Measurements from ENCODE around the gene ARF6. TPM values are rescaled to one million over a fixed set of nuclear protein-coding genes. Genes with fewer than 3 reads are reported as not detected.
A peak's percentile ranks its signal among the peaks of the same experiment; 100 is the strongest.

The ARF6 gene
- total RNA-seq, 1 experiment from 2014 or later: 63.2 TPM

DNA sequence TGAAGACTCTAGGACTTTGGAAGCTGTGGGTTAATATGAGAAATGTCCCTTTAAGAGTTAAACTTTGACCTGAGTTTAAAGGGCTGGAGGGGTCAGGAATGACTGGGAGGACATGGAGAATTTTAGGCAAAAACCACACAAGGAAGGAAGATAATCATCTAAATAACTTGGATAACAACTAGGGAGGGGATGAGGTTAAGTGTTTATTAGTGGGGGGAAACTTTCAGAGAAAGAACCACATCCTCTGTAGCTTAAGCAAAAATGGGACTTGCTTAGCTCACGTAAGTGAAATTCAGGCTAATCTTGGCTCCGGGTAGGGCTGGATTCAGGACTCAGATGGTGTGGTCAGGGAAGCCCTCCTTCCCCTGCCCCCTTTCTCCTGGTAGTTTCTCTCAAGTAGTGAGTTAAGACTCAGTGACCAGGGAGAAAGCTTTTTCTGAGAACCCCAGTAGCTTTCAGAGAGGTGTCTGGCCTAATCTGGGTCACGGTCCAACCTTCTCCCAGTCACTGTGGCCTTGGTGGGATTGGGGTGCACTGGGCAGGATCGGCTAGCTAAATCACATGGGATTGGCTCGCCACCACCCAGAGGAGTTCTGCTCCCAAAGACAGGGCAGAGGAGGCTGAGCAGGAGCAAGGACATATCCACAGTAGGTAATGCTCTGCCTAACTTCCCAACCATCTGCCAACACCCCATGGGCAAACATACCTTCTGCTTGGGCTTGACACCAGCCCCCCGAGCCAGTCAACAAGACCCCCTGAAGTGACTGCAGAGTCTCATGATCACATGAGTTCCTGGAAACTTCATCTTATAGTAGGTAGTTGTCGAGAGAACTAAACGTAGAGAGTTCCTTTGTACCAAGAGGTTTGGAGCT is 52.8 kb downstream of the ARF6 start:
- H3K27ac ChIP-seq (ENCODE audit: low read length): peak overlapping the region; percentile 98
- DNase-seq (ENCODE audit: low read depth, low spot score): no peak
- H3K9me3 ChIP-seq (ENCODE audit: control insufficient read depth, insufficient read depth, low read depth, low read length): no peaks in the 10 kb centered on the region
- no peaks in the 10 kb centered on the region for H3K27me3 ChIP-seq (ENCODE audit: control insufficient read depth, insufficient read depth, low read length)
- no peak overlapping the region for H3K4me3 ChIP-seq (ENCODE audit: low read depth in 2 of 2, low read length in 2 of 2)
- no peaks in the 10 kb centered on the region for H3K36me3 ChIP-seq (ENCODE audit: control insufficient read depth, insufficient read depth, low read length)
- ChIA-PET CTCF (interaction anchor here (0.7 kb wide), 1 partner anchor 27 kb away, joined by 3 read pairs; no protein-coding TSS in a partner anchor), POLR2A (interaction anchor here (0.6 kb wide), 1 partner anchor 40 kb away, joined by 3 read pairs; no protein-coding TSS in a partner anchor)
- TF ChIP-seq REST (IDR thresholded peaks at IDR 0.05; ENCODE audit: insufficient read depth in 1 of 2, low read depth in 2 of 2, low read length in 1 of 2): no peak
- TF ChIP-seq, protein P1, sequence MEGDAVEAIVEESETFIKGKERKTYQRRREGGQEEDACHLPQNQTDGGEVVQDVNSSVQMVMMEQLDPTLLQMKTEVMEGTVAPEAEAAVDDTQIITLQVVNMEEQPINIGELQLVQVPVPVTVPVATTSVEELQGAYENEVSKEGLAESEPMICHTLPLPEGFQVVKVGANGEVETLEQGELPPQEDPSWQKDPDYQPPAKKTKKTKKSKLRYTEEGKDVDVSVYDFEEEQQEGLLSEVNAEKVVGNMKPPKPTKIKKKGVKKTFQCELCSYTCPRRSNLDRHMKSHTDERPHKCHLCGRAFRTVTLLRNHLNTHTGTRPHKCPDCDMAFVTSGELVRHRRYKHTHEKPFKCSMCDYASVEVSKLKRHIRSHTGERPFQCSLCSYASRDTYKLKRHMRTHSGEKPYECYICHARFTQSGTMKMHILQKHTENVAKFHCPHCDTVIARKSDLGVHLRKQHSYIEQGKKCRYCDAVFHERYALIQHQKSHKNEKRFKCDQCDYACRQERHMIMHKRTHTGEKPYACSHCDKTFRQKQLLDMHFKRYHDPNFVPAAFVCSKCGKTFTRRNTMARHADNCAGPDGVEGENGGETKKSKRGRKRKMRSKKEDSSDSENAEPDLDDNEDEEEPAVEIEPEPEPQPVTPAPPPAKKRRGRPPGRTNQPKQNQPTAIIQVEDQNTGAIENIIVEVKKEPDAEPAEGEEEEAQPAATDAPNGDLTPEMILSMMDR (IDR thresholded peaks at IDR 0.05): no peak
- peak; percentile 36 for ATAC-seq
- intact Hi-C loops (cut with micrococcal nuclease; ENCODE audit: unreplicated experiment) (loop anchor here (10.0 kb wide), 1 partner anchor 51 kb away; the partner anchor contains the start of gene ARF6), in situ Hi-C loops (cut with HindIII; ENCODE audit: low pct_unique_long_range_greater_than_20kb, low sequenced_read_pairs) (no loop called here)
- no TSS peak for BruUV-seq (replicated peaks)
- peaks cover 40% of the 10 kb centered on the region for H3K4me1 ChIP-seq (ENCODE audit: control insufficient read depth, insufficient read depth, low read length)

Other genes starting within 250 kb of the ARF6 start
- gene POLE2, start 204.9 kb upstream of the ARF6 start, total RNA-seq (2021; ENCODE audit: unreplicated experiment): 17.4 TPM
- 1.3 TPM for gene KLHDC1, start 200.0 kb upstream of the ARF6 start, total RNA-seq (2021; ENCODE audit: unreplicated experiment)
- gene KLHDC2, start 124.9 kb upstream of the ARF6 start, total RNA-seq (2021; ENCODE audit: unreplicated experiment): 24.5 TPM
- 38.3 TPM for gene NEMF, start 40.3 kb upstream of the ARF6 start, total RNA-seq (2021; ENCODE audit: unreplicated experiment)
- gene VCPKMT, start 223.5 kb downstream of the ARF6 start, total RNA-seq (2021; ENCODE audit: unreplicated experiment): 6.1 TPM

Measured in Panc1 (cell line).